H1 (cell line): Measurements from ENCODE around the gene IWS1. TPM values are rescaled to one million over a fixed set of nuclear protein-coding genes. Genes with fewer than 3 reads are reported as not detected.

ENCODE experiments used
- CTCF ChIA-PET: fragments of 300-600 bp; sonication (Branson Sonifier 250); formaldehyde crosslinking; loops from one replicate; lab custom pipeline; 2021; ENCODE audit not compliant: partially characterized antibody; lab: Charles Lee
- POLR2A ChIA-PET: fragments of 300-600 bp; sonication (Branson Sonifier 250); formaldehyde crosslinking; loops from one replicate; lab custom pipeline; 2021; ENCODE audit warnings: inconsistent platforms; ENCODE audit not compliant: partially characterized antibody; lab: Charles Lee
- DNase-seq, 2 experiments: peaks; one replicate each; pipeline versions ENCODE4 v3.0.0 to v3.0.0-alpha.2; 2010 to 2022; ENCODE audit warnings: low spot score in 2 of 2, low read depth in 1 of 2, mixed read lengths in 1 of 2
- FAIRE-seq: peaks from 2 replicates; lab custom pipeline; 2011; peaks lifted over from hg19 to GRCh38; lab: Jason Lieb, UNC
- H2AFZ ChIP-seq: 2 replicates; pipeline ENCODE4 v1.8.1; 2012; ENCODE audit warnings: low read length, inconsistent platforms
- H2AK5ac ChIP-seq: 2 replicates; pipeline ENCODE4 v1.6.1; 2013; ENCODE audit warnings: low read depth, low read length
- H2BK120ac ChIP-seq: replicated peaks from 2 replicates; pipeline ENCODE3; 2013; ENCODE audit warnings: low read depth, low read length, inconsistent platforms
- H2BK12ac ChIP-seq: 2 replicates; pipeline ENCODE4 v1.6.1; 2013; ENCODE audit warnings: low read depth, low read length
- H2BK15ac ChIP-seq: 2 replicates; pipeline ENCODE4 v1.6.1; 2013; ENCODE audit warnings: low read length
- H2BK20ac ChIP-seq: 2 replicates; pipeline ENCODE4 v1.6.1; 2013; ENCODE audit warnings: low read length
- H2BK5ac ChIP-seq: 2 replicates; pipeline ENCODE4 v1.6.1; 2013; ENCODE audit warnings: low read depth, low read length
- H3K14ac ChIP-seq: 2 replicates; pipeline ENCODE4 v1.6.1; 2013; ENCODE audit warnings: inconsistent platforms; ENCODE audit not compliant: insufficient read length
- H3K18ac ChIP-seq: 2 replicates; pipeline ENCODE4 v1.6.1; 2013; ENCODE audit warnings: low read length; ENCODE audit errors: extremely low read depth
- H3K23ac ChIP-seq: 2 replicates; pipeline ENCODE4 v1.6.1; 2013; ENCODE audit warnings: inconsistent platforms; ENCODE audit not compliant: insufficient read length
- H3K23me2 ChIP-seq: 2 replicates; pipeline ENCODE4 v1.6.1; 2013; ENCODE audit warnings: low read depth, low read length
- H3K27ac ChIP-seq: 2 replicates; pipeline ENCODE4 v1.6.1; 2011; ENCODE audit warnings: low read depth, low read length, inconsistent platforms
- H3K27me3 ChIP-seq, 4 experiments: replicated peaks in 1 of 4; 1 replicate in 1 of 4; 2 replicates in 3 of 4; pipeline versions ENCODE4 v1.6.1 to v1.8.1; 2011 to 2013; ENCODE audit warnings: low read length in 3 of 4, mild to moderate bottlenecking in 3 of 4, inconsistent platforms in 2 of 4, mixed read lengths in 2 of 4, moderate library complexity in 1 of 4; ENCODE audit not compliant: control insufficient read depth in 3 of 4, insufficient read depth in 3 of 4; ENCODE audit errors: extremely low read depth in 1 of 4
- H3K36me3 ChIP-seq, 4 experiments: 2 replicates each; pipeline versions ENCODE4 v1.6.1 to v1.8.1; 2011 to 2013; ENCODE audit warnings: mild to moderate bottlenecking in 4 of 4, low read length in 3 of 4, moderate library complexity in 2 of 4, control low read depth in 1 of 4, inconsistent platforms in 1 of 4; ENCODE audit not compliant: insufficient read depth in 4 of 4, control insufficient read depth in 2 of 4
- H3K4ac ChIP-seq: replicated peaks from 2 replicates; pipeline ENCODE3; 2013; ENCODE audit warnings: low read length, low read depth, mixed read lengths, inconsistent platforms; ENCODE audit not compliant: insufficient read length
- H3K4me1 ChIP-seq, 4 experiments: replicated peaks in 1 of 4; 1 replicate in 1 of 4; 2 replicates in 3 of 4; pipeline versions ENCODE4 v1.6.1 to v1.8.1; 2011 to 2013; ENCODE audit warnings: low read length in 3 of 4, inconsistent platforms in 2 of 4, mixed read lengths in 1 of 4; ENCODE audit not compliant: insufficient read depth in 4 of 4, control insufficient read depth in 3 of 4
- H3K4me2 ChIP-seq, 2 experiments: 2 replicates each; pipeline versions ENCODE4 v1.6.1 to v1.8.1; 2011 to 2013; ENCODE audit warnings: low read depth in 2 of 2, low read length in 2 of 2, control low read depth in 1 of 2, inconsistent platforms in 1 of 2, mild to moderate bottlenecking in 1 of 2; ENCODE audit not compliant: insufficient read depth in 1 of 2
- H3K4me3 ChIP-seq, 4 experiments: fragments of 200-600, 300-600 bp in 1 of 4; sonication (generic), shearing (Covaris generic), sonication (Bioruptor Twin) in 1 of 4; 2 replicates each; pipeline versions ENCODE4 v1.5.1 to v1.8.1; 2011 to 2016; ENCODE audit warnings: low read length in 4 of 4, low read depth in 3 of 4, control low read depth in 2 of 4, inconsistent platforms in 2 of 4, mild to moderate bottlenecking in 2 of 4, mixed read lengths in 1 of 4, moderate library complexity in 1 of 4; ENCODE audit not compliant: insufficient read depth in 2 of 4; ENCODE audit errors: extremely low read depth in 1 of 4
- H3K56ac ChIP-seq: replicated peaks from 2 replicates; pipeline ENCODE3; 2013; ENCODE audit warnings: low read depth, mild to moderate bottlenecking, mixed read lengths, low read length, inconsistent platforms; ENCODE audit not compliant: insufficient read length
- H3K79me1 ChIP-seq: 2 replicates; pipeline ENCODE4 v1.6.1; 2013; ENCODE audit warnings: low read depth, low read length, control low read depth
- H3K79me2 ChIP-seq, 2 experiments: 2 replicates each; pipeline versions ENCODE4 v1.6.1 to v1.8.1; 2012 to 2013; ENCODE audit warnings: low read length in 2 of 2, mild to moderate bottlenecking in 2 of 2, inconsistent platforms in 1 of 2; ENCODE audit not compliant: insufficient read depth in 2 of 2, control insufficient read depth in 1 of 2
- H3K9ac ChIP-seq, 4 experiments: replicated peaks in 1 of 4; 1 replicate in 1 of 4; 2 replicates in 3 of 4; pipeline versions ENCODE4 v1.6.1 to v1.8.1; 2011 to 2013; ENCODE audit warnings: low read depth in 3 of 4, low read length in 3 of 4, control low read depth in 2 of 4, mild to moderate bottlenecking in 2 of 4, moderate library complexity in 2 of 4, inconsistent platforms in 1 of 4; ENCODE audit errors: extremely low read depth in 1 of 4
- H3K9me3 ChIP-seq, 2 experiments: 2 replicates each; pipeline versions ENCODE4 v1.6.1 to v1.8.1; 2012 to 2013; ENCODE audit warnings: mild to moderate bottlenecking in 2 of 2, moderate library complexity in 2 of 2, control low read depth in 1 of 2, inconsistent platforms in 1 of 2, low read depth in 1 of 2, low read length in 1 of 2, mixed read lengths in 1 of 2; ENCODE audit not compliant: insufficient read depth in 2 of 2
- H4K20me1 ChIP-seq, 2 experiments: replicated peaks in 1 of 2; 2 replicates each; pipeline versions ENCODE3 to v1.8.1; 2011 to 2013; ENCODE audit warnings: inconsistent platforms in 2 of 2, low read length in 2 of 2, mild to moderate bottlenecking in 1 of 2; ENCODE audit not compliant: insufficient read depth in 2 of 2, control insufficient read depth in 1 of 2
- H4K5ac ChIP-seq: 2 replicates; pipeline ENCODE4 v1.6.1; 2013; ENCODE audit warnings: low read length, low read depth, mixed read lengths, inconsistent platforms; ENCODE audit not compliant: insufficient read length
- H4K8ac ChIP-seq: 2 replicates; pipeline ENCODE4 v1.8.0; 2013; ENCODE audit warnings: mild to moderate bottlenecking, moderate library complexity, low read length, inconsistent platforms; ENCODE audit not compliant: insufficient read depth; ENCODE audit errors: extremely low read depth
- H4K91ac ChIP-seq: replicated peaks from 2 replicates; pipeline ENCODE3; 2013; ENCODE audit warnings: low read length, mixed read lengths, inconsistent platforms; ENCODE audit not compliant: insufficient read length
- CHD2 ChIP-seq: IDR thresholded peaks from 2 replicates; pipeline ENCODE4 v1.6.1; 2012; ENCODE audit warnings: low read length, improper control_type of control experiment
- EGR1 ChIP-seq: IDR thresholded peaks from 2 replicates; pipeline ENCODE4 v1.6.1; 2011; ENCODE audit warnings: low read depth, low read length, borderline replicate concordance
- FOSL1 ChIP-seq: IDR thresholded peaks from 2 replicates; pipeline ENCODE4 v1.6.1; 2011; ENCODE audit warnings: mild to moderate bottlenecking, low read depth, low read length, moderate library complexity; ENCODE audit not compliant: insufficient read depth
- GABPA ChIP-seq: IDR thresholded peaks from 2 replicates; pipeline ENCODE4 v1.6.1; 2011; ENCODE audit warnings: mild to moderate bottlenecking, low read length, moderate library complexity, borderline replicate concordance; ENCODE audit not compliant: insufficient read depth
- KDM4A ChIP-seq: IDR thresholded peaks from one replicate; pipeline ENCODE4 v1.7.1; 2012; ENCODE audit warnings: low read depth, mild to moderate bottlenecking, moderate library complexity, low read length, inconsistent platforms; ENCODE audit not compliant: severe bottlenecking
- MAFK ChIP-seq: IDR thresholded peaks from 2 replicates; pipeline ENCODE4 v1.6.1; 2012; ENCODE audit warnings: low read depth, mild to moderate bottlenecking, improper control_type of control experiment, low read length
- POLR2AphosphoS5 ChIP-seq: IDR thresholded peaks from 2 replicates; pipeline ENCODE4 v1.6.1; 2011; ENCODE audit warnings: low read depth, low read length
- POU5F1 ChIP-seq: IDR thresholded peaks from 2 replicates; pipeline ENCODE4 v1.6.1; 2011; ENCODE audit warnings: low read depth, mild to moderate bottlenecking, low read length, moderate library complexity
- RAD21 ChIP-seq, 2 experiments: IDR thresholded peaks in 1 of 2; conservative IDR thresholded peaks in 1 of 2; 2 replicates each; pipeline ENCODE4 v1.6.1; 2011; ENCODE audit warnings: low read depth in 2 of 2, low read length in 2 of 2, improper control_type of control experiment in 1 of 2, inconsistent platforms in 1 of 2, mild to moderate bottlenecking in 1 of 2, moderate library complexity in 1 of 2
- RXRA ChIP-seq: IDR thresholded peaks from 2 replicates; pipeline ENCODE4 v1.6.1; 2011; ENCODE audit warnings: low read depth, mild to moderate bottlenecking, low read length, moderate library complexity; ENCODE audit not compliant: insufficient read depth
- TAF1 ChIP-seq: IDR thresholded peaks from 2 replicates; pipeline ENCODE4 v1.6.1; 2011; ENCODE audit warnings: mild to moderate bottlenecking, low read depth, low read length
- WGBS, 2 experiments: shearing (Covaris generic) in 1 of 2; methylation state at CpG; one replicate each; pipeline versions ENCODE4 v1.1.6 to v1.1.7; 2013 to 2015; ENCODE audit warnings: low lambda C conversion rate in 2 of 2, mixed read lengths in 2 of 2, inconsistent platforms in 1 of 2, low coverage in 1 of 2, missing lambda C conversion rate in 1 of 2; ENCODE audit not compliant: insufficient replicate concordance in 2 of 2, insufficient coverage in 1 of 2, insufficient read length in 1 of 2; ENCODE audit errors: extremely low coverage in 1 of 2, missing lambda C conversion rate in 1 of 2; 5-methylcytosine and 5-hydroxymethylcytosine counted together
- polyA plus RNA-seq, 7 experiments: library from polyadenylated mRNA; depleted of rRNA in 3 of 7; stranded (reverse) in 5 of 7; unstranded in 2 of 7; fragments of >200 nt in 5 of 7; fragments of 200-250 nt in 2 of 7; gene quantifications; 1 replicate in 5 of 7; 2 replicates in 1 of 7; 4 replicates in 1 of 7; pipeline versions ENCODE4 v1.2.1 to v1.2.3, GENCODE V29; 2011 to 2013; ENCODE audit warnings: missing spikeins in 2 of 7, mixed read lengths in 2 of 7
- total RNA-seq: library from RNA; stranded (reverse); fragmentation: NEBNext Ultra II Directional; extraction: Animal tissue kit (Norgen Biotek cat#: 25700); gene quantifications from 2 replicates; pipeline ENCODE4 v1.2.1, GENCODE V29; 2021
- TF ChIP-seq, protein P1 (sequence below), 3 experiments: IDR thresholded peaks; 1 replicate in 2 of 3; 2 replicates in 1 of 3; pipeline versions ENCODE4 v1.5.1 to v1.6.1; 2011; ENCODE audit warnings: low read length in 3 of 3, mild to moderate bottlenecking in 3 of 3, inconsistent platforms in 2 of 3, low read depth in 1 of 3, moderate library complexity in 1 of 3; ENCODE audit not compliant: insufficient read depth in 1 of 3; ENCODE audit errors: control extremely low read depth in 1 of 3

IWS1 gene
- total and polyA plus RNA-seq, 2 of the 8 experiments (the other 6 are each of a cell fraction or from before 2014, with no cell fraction given), result 18.4 to 64.8 TPM

DNA sequence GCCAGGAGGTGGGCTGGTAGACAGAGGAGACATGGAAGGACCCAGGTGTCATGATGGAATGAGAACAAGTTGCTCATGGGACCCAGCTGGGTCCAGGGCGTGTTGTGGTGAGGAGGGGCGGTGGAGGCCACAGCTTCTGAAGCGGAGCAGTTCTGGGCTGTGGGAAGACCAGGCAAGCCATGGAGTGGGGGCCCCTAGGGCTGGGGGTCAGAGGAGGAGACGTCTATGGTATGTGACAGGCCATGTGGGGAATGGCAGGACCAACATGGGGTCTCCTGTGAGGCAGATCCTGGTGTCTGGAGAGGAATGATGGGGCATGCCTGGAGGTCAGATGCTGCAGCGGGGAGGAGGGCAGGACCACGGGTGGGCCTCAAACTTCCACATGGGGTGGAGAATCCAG lies 26.0 kb upstream of the IWS1 start:
- no peak overlapping the region for H2BK15ac ChIP-seq
- H4K91ac ChIP-seq, result no peak overlapping the region
- H3K4me1 ChIP-seq, result no peaks in the 10 kb centered on the region
- no peak overlapping the region for H3K27ac ChIP-seq
- CTCF ChIA-PET, result interaction anchor here (1.1 kb wide), 1 partner anchor 98 kb away, joined by 3 read pairs; no protein-coding TSS in a partner anchor
- H2BK5ac ChIP-seq, result no peak overlapping the region
- POLR2A ChIA-PET, result interaction anchor here (1.3 kb wide), 1 partner anchor 26 kb away, joined by 4 read pairs; the partner anchor contains the start of gene IWS1
- no peak overlapping the region for H3K4me3 ChIP-seq
- H3K9me3 ChIP-seq, result no peaks in the 10 kb centered on the region
- no peak overlapping the region for H3K14ac ChIP-seq
- H2AFZ ChIP-seq, result no peak overlapping the region
- H4K8ac ChIP-seq, result no peak overlapping the region
- H3K9ac ChIP-seq, result no peak overlapping the region
- no peaks in the 10 kb centered on the region for H3K23me2 ChIP-seq
- H3K23ac ChIP-seq, result no peak overlapping the region
- no peaks in the 10 kb centered on the region for H3K36me3 ChIP-seq
- no peak overlapping the region for H3K4ac ChIP-seq
- no peaks in the 10 kb centered on the region for H3K79me2 ChIP-seq
- whole genome bisulfite sequencing, 2 experiments, result 85% methylated on average over 6 of the region's 6 CpGs; no CpG with 5 or more reads in 1 of the 2 experiments
- no peak overlapping the region for H2BK120ac ChIP-seq
- DNase-seq (no peak), FAIRE-seq (no peak)
- H3K56ac ChIP-seq, result no peak overlapping the region
- no peak overlapping the region for H4K5ac ChIP-seq
- H2BK20ac ChIP-seq, result no peak overlapping the region
- no peak overlapping the region for H2BK12ac ChIP-seq
- no peak overlapping the region for H3K18ac ChIP-seq
- no peak overlapping the region for H3K4me2 ChIP-seq
- H2AK5ac ChIP-seq, result no peak overlapping the region
- H4K20me1 ChIP-seq, result no peaks in the 10 kb centered on the region
- H3K27me3 ChIP-seq, result no peaks in the 10 kb centered on the region; a peak in 3 of 7 replicates
- H3K79me1 ChIP-seq, result no peaks in the 10 kb centered on the region
- TF ChIP-seq RAD21 (IDR thresholded peaks at IDR 0.05 in 1 of 2, conservative IDR thresholded peaks at IDR 0.05 in 1 of 2; ENCODE audit: low read depth in 2 of 2, low read length in 2 of 2) (no peak), FOSL1 (no peak), POLR2AphosphoS5 (no peak), KDM4A (no peak), MAFK (no peak), GABPA (no peak), RXRA (no peak), CHD2 (no peak), TAF1 (no peak), POU5F1 (no peak), EGR1 (no peak)
- TF ChIP-seq, protein P1, sequence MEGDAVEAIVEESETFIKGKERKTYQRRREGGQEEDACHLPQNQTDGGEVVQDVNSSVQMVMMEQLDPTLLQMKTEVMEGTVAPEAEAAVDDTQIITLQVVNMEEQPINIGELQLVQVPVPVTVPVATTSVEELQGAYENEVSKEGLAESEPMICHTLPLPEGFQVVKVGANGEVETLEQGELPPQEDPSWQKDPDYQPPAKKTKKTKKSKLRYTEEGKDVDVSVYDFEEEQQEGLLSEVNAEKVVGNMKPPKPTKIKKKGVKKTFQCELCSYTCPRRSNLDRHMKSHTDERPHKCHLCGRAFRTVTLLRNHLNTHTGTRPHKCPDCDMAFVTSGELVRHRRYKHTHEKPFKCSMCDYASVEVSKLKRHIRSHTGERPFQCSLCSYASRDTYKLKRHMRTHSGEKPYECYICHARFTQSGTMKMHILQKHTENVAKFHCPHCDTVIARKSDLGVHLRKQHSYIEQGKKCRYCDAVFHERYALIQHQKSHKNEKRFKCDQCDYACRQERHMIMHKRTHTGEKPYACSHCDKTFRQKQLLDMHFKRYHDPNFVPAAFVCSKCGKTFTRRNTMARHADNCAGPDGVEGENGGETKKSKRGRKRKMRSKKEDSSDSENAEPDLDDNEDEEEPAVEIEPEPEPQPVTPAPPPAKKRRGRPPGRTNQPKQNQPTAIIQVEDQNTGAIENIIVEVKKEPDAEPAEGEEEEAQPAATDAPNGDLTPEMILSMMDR (IDR thresholded peaks at IDR 0.05; ENCODE audit: control extremely low read depth in 1 of 3, insufficient read depth in 1 of 3, low read depth in 1 of 3, low read length in 3 of 3), result no peak
